Activated CD8-positive, alpha-beta T cell treated with anti-CD3 and anti-CD28 coated beads for 36 hours (primary cell): Measurements from ENCODE around the gene CABS1. TPM values are rescaled to one million over a fixed set of nuclear protein-coding genes. Genes with fewer than 3 reads are reported as not detected.

Source experiments
- ATAC-seq: fragments of 200-7000 bp; cut with Tn5 transposase; one replicate; pipeline ENCODE4 v1.10.0; 2021; ENCODE audit warnings: mild to moderate bottlenecking, moderate library complexity
- CTCF ChIA-PET: fragments of 350-600 bp; sonication (Branson Sonifier 250); formaldehyde crosslinking; loops from one replicate; lab custom pipeline; 2021; ENCODE audit warnings: antibody characterized with exemption; lab: Charles Lee
- POLR2A ChIA-PET: fragments of 350-600 bp; sonication (Branson Sonifier 250); formaldehyde crosslinking; loops from one replicate; lab custom pipeline; 2021; ENCODE audit warnings: antibody characterized with exemption; lab: Charles Lee
- DNase-seq: peaks from one replicate; pipeline ENCODE4 v3.0.0-alpha.2; 2020
- H3K27ac Mint-ChIP-seq: one replicate; pipeline ENCODE4 v1.8.0; 2021; ENCODE audit warnings: mild to moderate bottlenecking, mixed read lengths
- H3K27me3 Mint-ChIP-seq: one replicate; pipeline ENCODE4 v1.8.0; 2021; ENCODE audit warnings: mixed read lengths
- H3K36me3 Mint-ChIP-seq: one replicate; pipeline ENCODE4 v1.8.0; 2021; ENCODE audit warnings: low read depth, mixed read lengths
- H3K4me1 Mint-ChIP-seq: one replicate; pipeline ENCODE4 v1.8.0; 2021; ENCODE audit warnings: low read depth, mixed read lengths
- H3K4me3 Mint-ChIP-seq: one replicate; pipeline ENCODE4 v1.8.0; 2021; ENCODE audit warnings: mild to moderate bottlenecking, moderate library complexity, mixed read lengths
- H3K9me3 Mint-ChIP-seq: one replicate; pipeline ENCODE4 v1.8.0; 2021; ENCODE audit warnings: mixed read lengths
- intact Hi-C: fragments of 100-400 bp; cut with micrococcal nuclease; formaldehyde crosslinking; loops from one replicate; pipeline ENCODE4 v1.10.0; 2022
- total RNA-seq, 2 experiments: library from RNA; stranded (reverse); gene quantifications; one replicate each; pipeline ENCODE4 v1.2.3, GENCODE V29; 2021
- TF ChIP-seq, protein P1 (sequence below): fragments of 200-600 bp; IDR thresholded peaks from one replicate; pipeline ENCODE4 v1.8.0; 2022; ENCODE audit warnings: antibody characterized with exemption, mild to moderate bottlenecking

Gene CABS1
- total RNA-seq, 2 experiments from 2014 or later: not detected

DNA sequence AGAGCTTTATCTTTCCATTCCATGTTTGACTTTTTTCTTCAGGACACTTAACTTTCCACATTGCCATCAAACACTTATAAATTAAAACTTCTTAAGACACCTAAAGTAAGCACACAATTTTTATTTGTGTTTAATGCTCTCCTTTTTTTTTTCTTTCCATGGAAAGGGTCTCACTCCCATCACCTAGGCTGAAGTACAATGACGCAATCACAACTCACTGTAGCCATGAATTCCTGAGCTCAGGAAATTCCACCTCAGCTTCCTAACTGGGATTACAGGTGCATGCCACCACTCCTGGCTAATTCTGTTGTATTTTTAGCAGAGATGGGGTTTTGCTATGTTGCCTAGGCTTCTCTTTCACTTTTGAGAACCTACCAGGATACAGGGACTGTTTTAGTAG lies 33.0 kb downstream of the CABS1 start:
- Mint-ChIP-seq H3K4me3 (no peak overlapping the region), H3K27me3 (no peaks in the 10 kb centered on the region), H3K4me1 (no peaks in the 10 kb centered on the region), H3K36me3 (no peaks in the 10 kb centered on the region), H3K27ac (no peak overlapping the region), H3K9me3 (no peaks in the 10 kb centered on the region)
- ChIA-PET CTCF (no interaction called here), POLR2A (no interaction called here)
- no peak for DNase-seq
- TF ChIP-seq, protein P1, sequence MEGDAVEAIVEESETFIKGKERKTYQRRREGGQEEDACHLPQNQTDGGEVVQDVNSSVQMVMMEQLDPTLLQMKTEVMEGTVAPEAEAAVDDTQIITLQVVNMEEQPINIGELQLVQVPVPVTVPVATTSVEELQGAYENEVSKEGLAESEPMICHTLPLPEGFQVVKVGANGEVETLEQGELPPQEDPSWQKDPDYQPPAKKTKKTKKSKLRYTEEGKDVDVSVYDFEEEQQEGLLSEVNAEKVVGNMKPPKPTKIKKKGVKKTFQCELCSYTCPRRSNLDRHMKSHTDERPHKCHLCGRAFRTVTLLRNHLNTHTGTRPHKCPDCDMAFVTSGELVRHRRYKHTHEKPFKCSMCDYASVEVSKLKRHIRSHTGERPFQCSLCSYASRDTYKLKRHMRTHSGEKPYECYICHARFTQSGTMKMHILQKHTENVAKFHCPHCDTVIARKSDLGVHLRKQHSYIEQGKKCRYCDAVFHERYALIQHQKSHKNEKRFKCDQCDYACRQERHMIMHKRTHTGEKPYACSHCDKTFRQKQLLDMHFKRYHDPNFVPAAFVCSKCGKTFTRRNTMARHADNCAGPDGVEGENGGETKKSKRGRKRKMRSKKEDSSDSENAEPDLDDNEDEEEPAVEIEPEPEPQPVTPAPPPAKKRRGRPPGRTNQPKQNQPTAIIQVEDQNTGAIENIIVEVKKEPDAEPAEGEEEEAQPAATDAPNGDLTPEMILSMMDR: no peak
- intact Hi-C loops: no loop called here
- ATAC-seq: no peak

- no peak overlapping the region for H3K4me3 Mint-ChIP-seq
- intact Hi-C loops: no loop called here
- H3K36me3 Mint-ChIP-seq: no peaks in the 10 kb centered on the region
- no peaks in the 10 kb centered on the region for H3K27me3 Mint-ChIP-seq
- ChIA-PET CTCF (no interaction called here), POLR2A (no interaction called here)
- no peaks in the 10 kb centered on the region for H3K4me1 Mint-ChIP-seq
- ATAC-seq (no peak), DNase-seq (no peak)
- TF ChIP-seq, protein P1: no peak
- no peaks in the 10 kb centered on the region for H3K9me3 Mint-ChIP-seq
- H3K27ac Mint-ChIP-seq: no peak overlapping the region
These were observed 37.2 kb downstream of the CABS1 start for GRCh38 chr4:70371987-70372386.

GRCh38 chr4:70372760-70373159 lies 38.0 kb downstream of the CABS1 start:
- intact Hi-C loops: no loop called here
- no peak for DNase-seq
- CTCF ChIA-PET: no interaction called here
- Mint-ChIP-seq H3K4me3 (no peak overlapping the region), H3K4me1 (no peaks in the 10 kb centered on the region), H3K9me3 (no peaks in the 10 kb centered on the region), H3K27me3 (no peaks in the 10 kb centered on the region), H3K36me3 (no peaks in the 10 kb centered on the region), H3K27ac (no peak overlapping the region)
- no peak for ATAC-seq
- POLR2A ChIA-PET: no interaction called here
- TF ChIP-seq, protein P1: no peak

DNA sequence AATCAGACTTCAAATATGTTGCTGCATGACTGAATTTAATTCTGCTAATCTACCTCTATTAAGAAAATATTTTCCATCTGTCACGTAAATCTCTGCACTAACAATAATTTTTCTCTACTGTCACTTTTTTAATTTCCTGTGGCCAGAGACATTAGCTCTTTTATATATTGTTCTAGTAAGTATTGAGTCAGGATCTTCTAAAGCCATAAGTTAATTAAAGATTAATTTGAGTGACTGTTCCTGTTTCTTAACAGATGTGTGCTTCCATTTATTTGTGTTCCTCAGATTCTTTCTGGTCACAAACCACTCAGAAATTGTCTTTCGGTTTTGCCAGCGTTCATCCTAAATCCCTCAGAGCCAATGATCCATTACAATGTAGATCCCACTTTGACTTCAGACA lies 45.8 kb downstream of the CABS1 start:
- POLR2A ChIA-PET: no interaction called here
- no peak for DNase-seq
- H3K4me1 Mint-ChIP-seq: no peaks in the 10 kb centered on the region
- TF ChIP-seq, protein P1: no peak
- CTCF ChIA-PET: no interaction called here
- intact Hi-C loops: no loop called here
- no peaks in the 10 kb centered on the region for H3K9me3 Mint-ChIP-seq
- no peak overlapping the region for H3K4me3 Mint-ChIP-seq
- no peak overlapping the region for H3K27ac Mint-ChIP-seq
- ATAC-seq: no peak
- H3K27me3 Mint-ChIP-seq: no peaks in the 10 kb centered on the region
- no peaks in the 10 kb centered on the region for H3K36me3 Mint-ChIP-seq

- DNase-seq: no peak
- CTCF ChIA-PET: no interaction called here
- H3K27me3 Mint-ChIP-seq: no peaks in the 10 kb centered on the region
- intact Hi-C loops: no loop called here
- no peak within 1 kb of the TSS for H3K27ac Mint-ChIP-seq
- H3K4me1 Mint-ChIP-seq: no peaks in the 10 kb centered on the region
- TF ChIP-seq, protein P1: no peak
- H3K4me3 Mint-ChIP-seq: no peak within 1 kb of the TSS
- no peaks in the 10 kb centered on the region for H3K36me3 Mint-ChIP-seq
- POLR2A ChIA-PET: no interaction called here
- ATAC-seq: no peak
- H3K9me3 Mint-ChIP-seq: no peaks in the 10 kb centered on the region
These were observed 48.0 kb downstream of the CABS1 start, which contains the start of gene SMR3B for GRCh38 chr4:70382691-70383181. SMR3B (plus strand) TSS chr4:70383131; CDS start chr4:70384511, 1,380 bp downstream.

Other genes starting within 250 kb of the CABS1 start
- gene PRR27, start 180.7 kb upstream of the CABS1 start, total RNA-seq: not detected
- not detected for gene ODAM, start 139.3 kb upstream of the CABS1 start, total RNA-seq
- gene FDCSP, start 108.9 kb upstream of the CABS1 start, total RNA-seq: not detected
- not detected for gene CSN3, start 92.4 kb upstream of the CABS1 start, total RNA-seq
- not detected for gene SMR3A, start 25.8 kb downstream of the CABS1 start, total RNA-seq
- not detected for gene SMR3B, start 48.1 kb downstream of the CABS1 start, total RNA-seq
- gene OPRPN, start 63.0 kb downstream of the CABS1 start, total RNA-seq: not detected
- gene MUC7, start 137.2 kb downstream of the CABS1 start, total RNA-seq: not detected
- not detected for gene AMTN, start 183.6 kb downstream of the CABS1 start, total RNA-seq